Stimulated activated CD8-positive, alpha-beta memory T cell treated with anti-CD3 and anti-CD28 coated beads, Interleukin-15, amount 100 ng/mL, for 48 hours (primary cell): Measurements from ENCODE around the gene SUCLG2.

ENCODE experiments used
- DNase-seq, 2 donors: peaks; one replicate each; pipeline ENCODE4 v3.0.0-alpha.2; 2020; ENCODE audit warnings: low read depth in 2 of 2

Gene SUCLG2

GRCh38 chr3:67515778-67516177 lies 138.6 kb downstream of the SUCLG2 start:
- DNase-seq: no peak

GRCh38 chr3:67509471-67510075 lies 144.8 kb downstream of the SUCLG2 start:
- no peak for DNase-seq

- DNase-seq: no peak
Observed at GRCh38 chr3:67507584-67507983, 146.8 kb downstream of the SUCLG2 start.

GRCh38 chr3:67500709-67501108 lies 153.7 kb downstream of the SUCLG2 start:
- DNase-seq: no peak

GRCh38 chr3:67497746-67498145 lies 156.7 kb downstream of the SUCLG2 start:
- DNase-seq: no peak

- DNase-seq: no peak
Observed at GRCh38 chr3:67495751-67496150, 158.7 kb downstream of the SUCLG2 start.

- DNase-seq: no peak
Observed at GRCh38 chr3:67493808-67494207, 160.6 kb downstream of the SUCLG2 start.

GRCh38 chr3:67490658-67491057 lies 163.8 kb downstream of the SUCLG2 start:
- no peak for DNase-seq

- no peak for DNase-seq
Observed at GRCh38 chr3:67489816-67490215, 164.6 kb downstream of the SUCLG2 start.

GRCh38 chr3:67487564-67488114 lies 166.8 kb downstream of the SUCLG2 start:
- DNase-seq: no peak

- no peak for DNase-seq
Observed at GRCh38 chr3:67486883-67487282, 167.5 kb downstream of the SUCLG2 start.

GRCh38 chr3:67484085-67484484 lies 170.3 kb downstream of the SUCLG2 start:
- DNase-seq: no peak

- DNase-seq: no peak
Observed at GRCh38 chr3:67481126-67481525, 173.3 kb downstream of the SUCLG2 start.

- DNase-seq: no peak
Observed at GRCh38 chr3:67478423-67478822, 176.0 kb downstream of the SUCLG2 start.

GRCh38 chr3:67474311-67474710 lies 180.1 kb downstream of the SUCLG2 start:
- no peak for DNase-seq

GRCh38 chr3:67472674-67473201 lies 181.7 kb downstream of the SUCLG2 start:
- no peak for DNase-seq

- DNase-seq: no peak
Observed at GRCh38 chr3:67470207-67470606, 184.2 kb downstream of the SUCLG2 start.

- no peak for DNase-seq
Observed at GRCh38 chr3:67468511-67468910, 185.9 kb downstream of the SUCLG2 start.

GRCh38 chr3:67463656-67464055 lies 190.8 kb downstream of the SUCLG2 start:
- no peak for DNase-seq

- no peak for DNase-seq
Observed at GRCh38 chr3:67462187-67462586, 192.2 kb downstream of the SUCLG2 start.

- no peak for DNase-seq
Observed at GRCh38 chr3:67461667-67462142, 192.7 kb downstream of the SUCLG2 start.

GRCh38 chr3:67460841-67461510 lies 193.4 kb downstream of the SUCLG2 start:
- DNase-seq: no peak

- no peak for DNase-seq
Observed at GRCh38 chr3:67459796-67460195, 194.6 kb downstream of the SUCLG2 start.
